HG02981 (cell line): ENCODE measurements around the gene NRG3.
"Not testable (repeated sequence)": the region's sequence is repeated elsewhere in the genome, so short reads cannot be mapped to it uniquely, and the experiment has no call there.

ENCODE experiments used
- ATAC-seq: cut with Tn5 transposase; IDR thresholded peaks from one replicate; pipeline ENCODE4 v1.9.1; 2021; ENCODE audit warnings: mild to moderate bottlenecking, moderate library complexity; ENCODE audit not compliant: unreplicated experiment

NRG3 gene

DNA sequence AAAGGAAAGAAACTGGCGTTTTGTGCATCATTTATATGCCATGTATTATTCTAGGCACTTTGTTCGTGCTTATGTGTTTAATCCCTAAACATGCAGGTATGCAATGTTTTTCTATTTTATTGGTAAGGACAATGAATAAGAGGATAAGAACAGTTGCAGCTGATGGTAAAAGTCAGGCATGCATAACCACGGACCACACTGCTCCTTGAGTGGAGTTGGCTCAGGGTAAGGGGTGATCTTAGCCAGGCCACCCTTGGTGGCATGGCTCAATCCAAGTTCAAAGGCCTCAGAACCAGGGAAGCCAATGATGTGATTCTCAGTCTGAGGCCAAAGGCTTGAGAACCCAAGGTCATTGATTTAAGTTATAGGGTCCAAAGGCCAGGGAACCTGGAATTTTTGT is 1068.1 kb downstream of the NRG3 start:
- ATAC-seq: no peak

DNA sequence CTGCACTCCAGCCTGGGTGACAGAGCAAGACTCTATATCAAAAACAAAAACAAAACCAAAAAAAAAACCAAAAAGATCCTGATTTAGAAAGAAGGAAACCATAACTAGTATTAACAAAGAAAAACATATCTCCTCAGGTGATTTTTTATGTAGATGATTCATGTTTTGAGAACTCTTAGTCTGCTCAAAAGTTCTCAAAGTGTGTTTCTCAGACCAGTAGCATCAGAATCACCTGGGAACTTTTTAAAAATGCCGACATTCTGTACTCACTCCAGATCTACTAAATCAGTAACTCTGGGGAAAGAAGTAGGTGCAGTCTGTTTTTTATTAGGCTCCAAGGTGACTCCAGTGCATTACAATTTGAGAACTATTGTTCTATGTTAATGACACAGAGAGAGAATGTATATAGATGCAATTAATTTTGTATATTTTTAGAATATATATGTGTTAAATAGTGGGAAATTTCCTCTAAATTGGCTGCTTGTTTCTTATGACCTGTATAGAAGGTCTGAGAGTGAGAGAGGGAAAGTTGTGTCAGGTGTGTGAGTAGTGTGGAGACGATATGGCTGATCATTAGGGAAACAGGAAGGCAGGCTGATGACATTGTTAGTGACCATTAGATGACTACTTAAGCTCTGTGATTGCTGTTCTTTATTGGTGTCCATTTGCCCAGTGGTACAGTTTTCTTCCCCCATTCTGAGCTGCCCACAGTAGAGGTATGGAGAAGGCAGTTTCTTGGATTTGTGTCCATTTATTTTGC is 1075.0 kb downstream of the NRG3 start:
- no peak for ATAC-seq

DNA sequence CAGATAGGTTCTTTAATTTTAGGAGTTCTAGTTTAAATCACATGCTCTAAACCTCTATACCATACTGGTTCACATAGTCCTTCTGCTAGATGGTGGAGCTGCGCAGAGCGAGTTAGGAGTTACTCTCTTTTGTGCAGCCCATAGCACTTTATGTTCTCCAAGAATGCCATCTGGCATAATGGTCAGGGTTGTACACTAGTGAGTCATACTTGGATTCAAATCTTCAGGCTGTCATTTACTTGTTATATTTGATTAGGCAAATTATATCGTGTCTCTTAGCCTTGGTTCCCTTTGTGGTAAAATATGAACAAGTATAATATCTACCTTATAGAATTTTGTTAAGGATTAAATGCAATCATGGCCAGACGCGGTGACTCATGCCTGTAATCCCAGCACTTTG is 1078.3 kb downstream of the NRG3 start:
- ATAC-seq: no peak

DNA sequence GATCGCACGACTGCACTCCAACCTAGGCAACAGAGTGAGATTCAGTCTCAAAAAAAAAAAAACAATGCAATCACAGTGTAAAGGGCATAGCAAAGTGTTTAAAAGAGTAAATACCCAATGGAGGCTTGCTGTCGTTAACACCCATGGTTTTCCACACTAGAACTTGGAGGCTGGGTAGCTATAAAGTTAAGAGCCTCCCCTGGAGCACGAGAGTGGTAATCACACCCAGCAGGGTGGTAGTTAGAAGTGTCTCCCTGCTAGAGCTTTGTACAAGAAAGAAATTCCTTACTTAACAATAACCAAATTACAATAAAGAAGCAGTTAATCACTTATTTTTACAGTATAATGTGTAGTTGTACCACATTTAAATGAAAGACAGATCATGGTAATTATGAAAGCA is 1078.9 kb downstream of the NRG3 start:
- no peak for ATAC-seq

DNA sequence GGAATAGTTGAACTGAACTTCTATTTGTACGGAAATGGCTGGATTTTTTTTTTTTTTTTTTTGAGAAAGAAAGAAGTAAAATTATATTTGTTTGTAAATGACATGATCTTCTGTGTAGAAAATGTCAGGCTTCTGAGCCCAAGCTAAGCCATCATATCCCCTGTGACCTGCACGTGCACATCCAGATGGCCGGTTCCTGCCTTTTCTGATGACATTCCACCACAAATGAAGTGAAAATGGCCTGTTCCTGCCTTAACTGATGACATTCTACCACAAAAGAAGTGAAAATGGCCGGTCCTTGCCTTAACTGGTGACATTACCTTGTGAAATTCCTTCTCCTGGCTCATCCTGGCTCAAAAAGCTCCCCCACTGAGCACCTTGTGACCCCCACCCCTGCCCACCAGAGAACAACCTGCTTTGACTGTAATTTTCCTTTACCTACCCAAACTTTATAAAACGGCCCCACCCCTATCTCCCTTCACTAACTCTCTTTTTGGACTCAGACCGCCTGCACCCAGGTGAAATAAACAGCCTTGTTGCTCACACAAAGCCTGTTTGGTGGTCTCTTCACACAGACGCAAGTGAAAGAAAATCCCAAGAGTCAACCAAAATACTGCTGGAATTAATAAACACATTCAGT is 1085.5 kb downstream of the NRG3 start:
- ATAC-seq: not testable (repeated sequence)

DNA sequence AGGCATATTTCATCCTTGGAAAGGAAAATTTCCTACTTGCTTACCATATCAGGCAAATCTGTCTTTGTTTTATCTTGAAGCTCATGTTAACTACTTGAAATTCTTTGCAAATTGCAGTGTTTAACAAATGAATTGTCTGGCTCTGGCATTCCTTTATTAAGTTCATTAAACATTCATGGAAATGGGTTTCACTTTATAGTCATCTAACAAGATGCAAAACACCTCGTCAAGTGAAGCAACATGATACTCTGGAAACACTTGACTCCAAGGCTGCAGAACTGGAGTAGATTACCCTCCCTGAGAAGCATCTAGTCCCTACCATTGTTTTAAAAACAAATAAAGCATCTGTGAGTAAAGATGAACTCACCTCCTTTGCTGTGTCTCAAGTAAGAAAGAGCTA is 1086.9 kb downstream of the NRG3 start:
- ATAC-seq: no peak

DNA sequence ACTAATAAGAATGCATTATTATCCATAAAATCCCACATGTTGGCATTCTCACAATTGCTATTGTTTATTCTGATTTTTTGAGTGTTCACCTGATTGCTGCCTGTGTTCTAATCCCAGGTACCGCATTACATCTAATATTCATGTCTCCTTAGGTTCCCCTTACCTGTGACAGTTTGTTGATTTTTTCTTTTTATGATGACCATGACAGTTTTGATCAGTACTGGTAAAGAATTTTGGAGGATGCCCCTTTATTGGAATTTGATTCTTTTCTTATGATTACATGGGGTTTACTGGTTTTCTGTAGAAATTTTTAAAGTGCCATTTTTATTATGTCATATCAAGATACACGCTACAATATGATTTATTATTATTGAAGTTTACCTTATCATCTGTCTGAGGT is 1091.1 kb downstream of the NRG3 start:
- no peak for ATAC-seq

DNA sequence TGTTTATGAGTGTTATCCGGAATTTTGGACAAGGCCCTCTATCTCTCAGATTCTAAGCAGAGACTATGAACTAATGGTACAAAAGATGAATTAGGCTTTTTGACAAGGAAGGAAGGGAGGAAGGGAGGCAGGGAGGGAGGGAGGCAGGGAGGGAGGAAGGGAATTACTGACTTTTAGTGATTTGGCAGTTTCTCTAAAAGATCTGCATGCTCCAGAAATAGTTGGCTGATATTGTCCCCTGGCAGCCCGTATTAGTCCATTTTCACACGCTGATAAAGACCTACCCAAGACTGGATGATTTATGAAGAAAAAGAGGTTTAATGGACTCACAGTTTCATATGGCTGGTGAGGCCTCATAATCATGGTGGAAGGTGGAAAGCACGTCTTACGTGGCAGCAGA is 1093.5 kb downstream of the NRG3 start:
- no peak for ATAC-seq

DNA sequence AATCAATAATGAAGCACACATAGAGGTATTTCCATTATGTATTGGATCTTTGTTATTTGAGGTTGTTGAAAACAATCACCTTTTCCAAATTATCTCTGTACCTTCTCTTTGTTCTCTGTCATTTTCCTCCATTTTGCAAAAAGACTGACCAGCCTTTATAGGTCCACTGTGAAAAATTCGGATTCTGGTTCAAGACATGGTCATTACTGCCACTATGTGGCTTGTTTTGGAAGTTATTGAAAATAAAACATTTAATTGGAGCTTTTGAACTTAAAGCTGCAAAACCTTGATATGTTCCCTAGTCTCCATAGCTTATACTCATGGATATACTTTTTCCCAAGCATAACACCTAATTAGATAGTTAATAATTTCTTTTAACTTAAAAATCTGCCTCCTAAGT is 1094.4 kb downstream of the NRG3 start:
- ATAC-seq: no peak

DNA sequence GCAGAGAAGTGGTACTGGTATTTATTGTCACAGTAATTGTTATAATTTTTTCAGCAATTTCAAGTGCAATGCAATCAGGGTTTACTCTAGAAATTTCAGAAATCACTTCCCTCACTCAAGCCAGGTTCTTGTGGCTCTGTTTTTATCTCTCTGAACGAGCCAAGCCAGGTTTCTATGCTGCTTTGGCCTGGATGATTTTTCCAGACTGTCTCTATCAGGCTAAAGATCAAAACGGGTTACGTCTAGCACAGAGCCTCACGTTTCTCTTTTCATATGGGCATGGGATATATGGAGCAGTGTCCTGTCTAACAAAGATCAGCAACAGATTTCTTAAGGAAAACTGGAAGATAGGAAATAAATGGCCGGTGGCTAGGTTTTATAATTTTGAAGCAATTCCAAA is 1105.3 kb downstream of the NRG3 start:
- no peak for ATAC-seq

DNA sequence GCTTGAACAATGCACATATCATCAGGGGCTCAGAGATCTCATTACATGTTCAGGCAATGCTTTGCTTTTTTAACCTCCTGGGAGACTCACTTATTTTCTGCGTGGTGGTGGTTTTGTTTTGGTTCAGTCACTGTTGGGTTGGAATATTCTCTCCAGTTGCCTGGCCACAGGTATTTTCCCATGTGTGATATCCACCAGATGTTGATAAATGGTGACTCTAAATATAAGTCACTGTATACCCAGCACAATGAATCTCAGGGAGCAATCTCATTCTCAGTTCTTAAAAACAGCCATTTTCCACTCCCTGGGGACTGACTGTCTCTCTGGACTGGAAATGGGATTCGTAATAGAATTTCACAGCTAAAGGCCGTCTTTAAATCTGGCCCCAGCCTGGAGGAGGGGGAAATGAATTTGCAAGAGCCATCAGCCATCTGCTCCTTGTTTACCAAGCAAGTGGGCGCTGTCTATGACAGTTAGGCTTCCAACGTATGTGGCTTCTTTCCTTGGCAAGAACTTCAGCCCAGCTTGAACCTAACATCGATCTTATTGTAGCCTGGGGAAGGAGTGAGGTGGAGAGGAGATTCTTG is 1106.2 kb downstream of the NRG3 start:
- ATAC-seq: no peak

DNA sequence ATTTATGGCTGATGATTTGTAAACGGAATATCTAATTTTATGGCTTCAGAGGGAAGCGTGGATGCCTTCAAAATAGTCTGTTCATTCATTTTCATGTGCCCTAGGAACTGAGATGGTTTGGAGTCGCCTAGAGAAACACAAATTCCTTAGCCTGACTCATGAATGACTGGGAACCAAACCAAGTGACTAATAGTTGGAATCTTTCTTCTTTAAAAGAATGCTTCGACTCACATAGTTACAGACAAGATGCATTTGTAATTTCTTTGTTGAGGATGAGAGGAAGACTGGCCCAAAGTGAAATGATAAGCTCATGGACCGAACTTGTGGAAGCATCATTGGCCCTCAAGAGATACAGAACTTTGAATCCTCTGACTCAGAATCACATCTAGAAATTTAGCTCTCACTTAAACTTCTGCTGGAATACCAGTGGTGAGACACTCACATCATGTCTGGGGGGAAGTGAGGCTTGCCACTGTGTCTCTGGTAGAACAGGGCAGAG is 1107.2 kb downstream of the NRG3 start:
- no peak for ATAC-seq

DNA sequence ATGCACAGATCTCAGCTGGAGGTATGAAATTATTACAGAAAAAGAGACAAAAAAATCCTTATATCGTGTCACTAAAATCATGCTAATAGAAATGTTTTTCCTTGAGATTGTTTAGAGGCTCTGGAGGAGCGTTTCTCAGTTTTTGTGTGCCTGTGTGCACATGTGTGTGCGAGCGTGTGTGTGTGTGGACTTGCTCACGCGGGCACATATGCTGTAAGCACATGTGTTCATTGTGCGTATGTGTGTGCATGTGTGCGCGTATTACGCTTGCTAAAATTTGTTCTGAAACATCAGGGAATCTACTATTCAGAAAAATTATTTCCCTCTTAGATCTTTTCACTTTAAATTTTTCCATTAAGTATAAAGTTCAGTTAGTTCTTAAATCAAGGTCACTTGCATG is 1111.2 kb downstream of the NRG3 start:
- ATAC-seq: no peak

DNA sequence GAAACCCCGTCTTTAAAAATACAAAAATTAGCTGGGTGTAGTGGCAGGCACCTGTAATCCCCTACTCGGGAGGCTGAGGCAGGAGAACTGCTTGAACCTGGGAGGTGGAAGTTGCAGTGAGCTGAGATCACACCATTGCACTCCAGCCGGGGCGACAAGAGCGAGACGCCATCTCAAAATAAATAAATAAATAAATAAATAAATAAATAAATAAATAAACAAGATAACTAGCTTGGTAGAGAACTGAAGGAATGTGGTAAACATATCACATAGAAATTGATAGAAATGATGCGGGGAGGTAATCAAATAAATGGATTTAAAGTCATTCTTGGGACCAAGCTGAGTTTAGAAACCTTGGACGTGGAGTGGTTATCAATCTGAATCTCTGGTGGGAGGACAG is 1131.5 kb downstream of the NRG3 start:
- not testable (repeated sequence) for ATAC-seq

DNA sequence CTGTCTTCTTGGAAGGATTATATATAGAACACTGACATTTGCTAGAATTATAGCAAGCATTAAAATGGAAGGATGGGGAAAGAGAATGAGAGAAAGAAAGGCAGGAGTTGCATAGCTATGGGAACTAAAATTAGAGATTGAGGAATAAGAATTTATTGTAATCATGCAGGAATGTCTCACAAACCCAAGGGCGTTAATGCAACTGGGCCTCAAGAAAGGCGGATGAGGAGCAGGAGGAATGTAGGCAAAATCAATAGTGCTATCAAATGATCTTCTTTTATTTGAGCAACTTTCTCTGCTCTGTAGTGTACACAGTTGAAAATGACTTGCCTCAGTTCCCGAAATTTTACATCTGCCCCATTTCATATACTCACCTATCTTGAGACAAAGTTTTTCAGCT is 1132.5 kb downstream of the NRG3 start:
- ATAC-seq: no peak

DNA sequence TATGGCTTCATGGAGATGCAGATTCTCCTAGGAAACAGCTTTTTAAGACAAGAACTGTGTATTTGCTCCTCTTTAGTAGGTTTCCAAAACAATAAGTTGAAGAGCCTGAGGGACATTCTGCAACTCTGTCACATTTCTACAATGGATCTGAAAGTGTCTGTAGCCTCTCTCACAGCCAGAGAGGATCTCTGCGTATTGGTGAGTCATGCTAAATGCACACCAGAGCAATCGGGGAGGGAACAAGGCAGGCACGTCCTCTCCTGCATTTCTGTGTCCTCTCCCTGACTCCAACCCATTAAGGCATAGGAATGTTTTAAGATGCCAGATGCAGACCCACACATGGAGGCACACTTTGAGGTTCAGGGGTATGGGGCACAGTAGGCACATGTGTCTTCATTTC is 1137.9 kb downstream of the NRG3 start:
- ATAC-seq: no peak

DNA sequence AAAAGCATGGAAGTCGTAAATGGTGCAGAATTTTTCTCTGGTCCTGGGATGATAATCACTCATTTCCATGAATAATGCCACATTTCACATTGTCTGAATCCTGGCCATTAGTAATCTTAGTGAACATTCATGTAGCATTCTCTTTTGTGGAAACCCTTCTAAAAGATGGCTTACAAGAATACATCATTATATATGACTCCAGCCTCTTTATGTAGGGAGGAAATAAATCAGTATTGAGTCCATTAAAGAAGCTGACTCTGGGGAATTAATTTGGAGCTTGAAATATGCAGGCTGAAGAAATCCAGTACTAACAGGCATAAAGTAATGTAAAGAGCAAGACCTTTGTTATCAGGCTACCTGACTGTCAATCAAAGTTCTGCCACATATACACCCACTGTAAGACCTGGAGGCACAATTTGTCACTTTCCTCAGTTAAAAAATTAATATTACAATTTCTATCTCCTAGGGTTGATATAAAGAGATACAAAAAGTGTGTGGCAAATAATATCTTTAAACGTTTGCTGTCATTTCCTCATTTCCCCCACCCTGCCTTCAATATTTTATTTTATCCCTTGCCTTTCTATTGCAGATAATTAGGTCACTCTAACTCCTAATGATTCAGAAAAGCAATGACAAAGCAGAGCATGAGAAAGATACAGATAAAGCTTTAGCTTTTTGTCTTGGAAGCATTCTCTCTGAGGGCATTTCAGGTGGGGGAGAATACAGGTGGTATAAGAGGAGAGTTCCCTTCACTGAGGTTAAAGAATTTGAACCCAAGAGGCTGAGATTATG is 1142.3 kb downstream of the NRG3 start:
- ATAC-seq: no peak

DNA sequence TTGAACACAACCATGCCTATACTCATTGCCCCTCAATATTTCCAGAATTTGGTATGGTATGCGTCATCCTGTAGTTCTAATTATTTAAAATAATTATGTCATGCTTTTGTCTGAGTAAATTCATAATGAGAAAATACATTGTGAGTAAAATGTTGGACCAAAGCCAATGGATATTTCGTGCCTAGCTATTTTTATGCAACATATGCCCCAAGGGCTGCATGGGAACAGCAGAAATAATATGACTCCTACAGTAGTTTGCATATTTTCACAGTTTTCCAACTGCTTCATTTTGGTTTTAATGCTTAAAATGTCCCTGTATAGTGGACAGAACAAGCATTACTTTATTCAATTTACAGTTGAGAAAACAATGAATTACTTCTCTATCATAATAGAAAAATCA is 1148.7 kb downstream of the NRG3 start:
- ATAC-seq: no peak
